ENCODE data around the gene TBXAS1. TPM values are rescaled to one million over a fixed set of nuclear protein-coding genes. Genes with fewer than 3 reads are reported as not detected.

The TBXAS1 gene
- total RNA-seq, result 2.1 and 3.0 TPM in 2 replicates

DNA sequence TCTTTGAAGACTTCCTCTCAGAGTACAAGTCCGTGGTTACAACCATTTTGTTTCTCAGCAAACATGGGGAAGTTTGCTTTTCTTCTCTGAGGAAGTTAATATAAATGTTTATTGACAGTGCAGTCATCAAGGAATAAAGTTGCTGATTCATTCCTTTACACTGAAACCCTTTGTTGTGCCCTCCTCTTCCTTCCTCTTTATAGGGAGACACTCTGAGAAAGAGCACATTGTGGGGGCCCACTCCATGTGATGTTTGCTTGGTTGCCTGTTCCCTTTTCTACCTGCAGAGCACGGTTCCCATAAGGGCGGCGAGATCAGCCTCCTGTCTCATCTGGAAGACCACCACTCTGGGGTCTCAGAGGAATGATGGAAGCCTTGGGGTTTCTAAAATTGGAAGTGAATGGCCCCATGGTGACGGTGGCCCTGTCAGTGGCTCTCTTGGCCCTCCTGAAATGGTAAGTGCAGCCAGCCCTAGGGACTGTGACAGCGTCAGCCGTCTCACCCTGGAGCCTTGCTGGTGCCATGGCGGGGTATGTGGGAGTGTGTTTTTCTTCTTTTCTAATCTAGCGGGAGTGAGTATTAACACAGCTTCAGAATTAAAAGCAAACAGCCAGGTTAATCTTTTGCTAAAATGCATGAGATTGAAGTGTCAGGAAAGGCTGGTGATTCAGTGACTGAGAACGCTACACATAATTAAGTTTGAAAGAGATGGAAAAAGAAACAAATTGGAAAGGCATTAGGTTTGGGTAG is at the start of gene TBXAS1:
TBXAS1 (plus strand) TSS at position 240 of the 750 bp plus-strand sequence; CDS start at position 367, 127 bp downstream.

DNA sequence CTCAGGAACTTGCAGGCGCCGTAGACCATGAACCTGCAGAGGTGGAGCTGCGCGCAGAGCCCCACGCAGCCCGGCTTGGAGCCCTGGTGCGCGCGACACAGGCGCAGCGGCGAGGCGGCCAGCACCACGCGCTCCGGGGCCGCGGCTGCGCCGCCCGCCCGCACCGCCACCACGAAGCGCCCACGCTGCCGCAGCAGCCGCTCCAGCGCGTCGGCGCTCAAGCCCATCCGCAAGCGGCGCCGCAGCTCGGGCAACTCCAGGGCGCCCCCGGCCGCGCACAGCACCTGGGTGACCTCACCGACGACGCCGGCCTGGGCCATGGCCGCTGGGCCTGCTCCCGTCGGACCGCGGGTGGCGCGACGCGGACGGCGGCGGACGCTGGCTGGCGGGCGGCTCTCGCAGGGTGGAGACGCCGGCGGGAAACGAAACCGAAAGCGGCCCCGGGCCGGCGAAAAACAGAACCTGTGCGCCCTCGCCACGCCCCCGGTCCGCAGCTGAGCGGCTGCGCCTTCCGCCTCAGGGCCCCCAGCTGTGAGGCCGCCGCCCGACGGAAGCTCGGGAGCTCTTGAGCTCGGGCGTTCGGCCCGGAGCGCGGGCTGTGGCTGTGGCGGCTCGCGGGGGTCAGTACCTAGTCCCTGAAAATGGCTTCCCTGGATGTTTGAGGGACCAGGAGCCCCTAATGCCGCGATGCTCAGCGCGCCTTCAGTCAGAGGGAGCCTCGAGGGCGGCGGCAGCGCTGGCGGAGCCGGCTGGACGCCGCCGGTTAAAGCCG is 233.7 kb downstream of the TBXAS1 start, which contains the start of gene PARP12:
PARP12 (minus strand) TSS at position 424 of the 772 bp plus-strand sequence; CDS start at position 320, 104 bp downstream.

Other genes with a start within 250 kb of the TBXAS1 start
- gene HIPK2, start 51.3 kb upstream of the TBXAS1 start, total RNA-seq, result 6.5 and 10.1 TPM in 2 replicates
- 10.1 and 13.7 TPM in 2 replicates for gene PARP12, start 233.7 kb downstream of the TBXAS1 start, total RNA-seq

All from bronchial smooth muscle cell (primary cell).